NCI-H1048 (cell line): ENCODE data around the gene MLEC.

Experiments
- DNase-seq: peaks from one replicate; lab custom pipeline; 2025; lab: John Stamatoyannopoulos, UW

Gene MLEC

GRCh38 chr12:120686690-120687577 is at the start of gene MLEC:
TSS of gene MLEC (plus strand) at chr12:120687149. CDS start at chr12:120687297, 148 bp downstream.
- DNase-seq: peak; percentile 95

- DNase-seq: no peak
Measured at GRCh38 chr12:120639771-120640721, 46.9 kb upstream of the MLEC start, which contains the start of gene CABP1. TSS of gene CABP1 (plus strand) at chr12:120640626. CDS start at chr12:120640686, 60 bp downstream.

- DNase-seq: no peak
Measured at GRCh38 chr12:120640861-120641833, 45.8 kb upstream of the MLEC start.

GRCh38 chr12:120642121-120642520 is 44.8 kb upstream of the MLEC start:
- DNase-seq: no peak

GRCh38 chr12:120642826-120643225 is 44.1 kb upstream of the MLEC start:
- no peak for DNase-seq

DNA sequence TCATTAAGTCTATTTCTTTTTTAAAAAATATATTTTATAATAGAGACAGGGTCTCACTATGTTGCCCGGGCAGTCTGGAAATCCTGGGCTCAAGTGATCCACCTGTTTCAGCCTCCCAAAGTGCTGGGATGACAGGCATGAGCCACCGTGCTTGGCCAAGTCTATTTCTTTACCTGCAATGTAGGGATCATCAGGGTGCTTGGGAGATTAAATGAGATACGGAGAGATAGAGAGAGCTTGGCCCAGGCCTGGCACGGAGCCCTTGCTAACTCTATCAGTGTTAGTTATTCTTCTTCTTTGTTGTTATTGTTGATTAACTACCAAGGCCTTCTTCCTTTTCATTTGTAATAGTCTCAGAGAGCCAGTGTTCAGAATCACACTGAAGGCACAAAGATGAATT is 43.4 kb upstream of the MLEC start:
- DNase-seq: no peak

DNA sequence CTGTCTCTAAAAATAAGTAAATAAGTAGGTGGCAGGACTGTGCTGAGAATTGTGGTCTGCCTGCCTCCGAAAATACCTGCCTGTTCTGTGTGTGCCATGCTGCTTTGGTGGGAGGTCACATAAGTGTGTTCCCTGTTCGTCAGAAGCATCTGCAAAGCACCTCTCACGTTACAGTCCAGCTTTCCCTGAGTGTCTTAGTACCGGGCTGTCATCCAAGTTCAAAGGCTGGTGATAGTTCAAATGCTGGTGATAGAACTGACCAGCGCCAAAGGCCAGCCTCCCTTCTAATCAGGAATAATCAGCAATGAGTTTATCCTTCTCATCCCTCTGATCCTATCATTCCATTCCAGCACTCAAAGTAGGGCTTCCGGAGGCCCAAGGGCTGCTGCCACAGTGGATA is 40.9 kb upstream of the MLEC start:
- DNase-seq: no peak

GRCh38 chr12:120647375-120647755 is 39.6 kb upstream of the MLEC start:
- no peak for DNase-seq

DNA sequence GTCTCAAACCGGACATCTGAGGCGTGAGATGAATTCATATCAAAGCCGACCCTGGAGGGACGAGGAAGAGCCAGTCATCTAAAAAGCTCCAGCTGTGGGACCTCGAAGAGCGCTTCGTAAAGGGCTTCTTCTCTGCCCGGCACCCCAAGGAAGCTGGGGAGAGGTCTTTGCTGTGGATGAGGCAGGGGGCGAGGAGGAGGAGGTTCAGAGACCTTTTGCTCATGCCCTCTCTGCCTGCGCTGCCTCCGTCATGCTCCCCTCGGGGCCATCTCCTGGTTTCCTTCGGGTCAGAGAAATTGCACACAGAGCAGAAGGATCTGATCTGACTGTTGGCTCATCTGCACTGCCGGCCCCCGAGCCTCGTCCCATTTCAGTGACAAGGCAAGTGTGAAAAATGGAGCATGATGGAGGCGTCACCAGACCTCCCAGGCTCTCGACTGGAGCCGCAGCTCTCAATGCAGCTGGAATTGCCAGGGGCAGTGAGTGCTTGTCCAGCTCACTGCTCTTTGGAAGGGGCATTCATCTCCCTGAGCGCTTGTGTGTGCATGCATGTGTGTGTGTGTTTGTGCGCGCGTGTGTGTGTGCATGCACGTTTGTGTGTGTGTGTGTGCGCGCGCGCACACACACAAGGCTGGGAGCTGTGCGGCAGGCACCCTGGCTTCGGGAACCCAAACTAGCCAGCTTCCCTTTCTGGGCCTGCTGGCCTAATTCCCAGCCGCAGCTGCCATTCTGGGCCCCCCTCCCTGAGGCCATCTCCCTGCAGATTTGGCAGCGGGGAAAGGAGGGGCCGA is 37.3 kb upstream of the MLEC start:
- DNase-seq: no peak

DNA sequence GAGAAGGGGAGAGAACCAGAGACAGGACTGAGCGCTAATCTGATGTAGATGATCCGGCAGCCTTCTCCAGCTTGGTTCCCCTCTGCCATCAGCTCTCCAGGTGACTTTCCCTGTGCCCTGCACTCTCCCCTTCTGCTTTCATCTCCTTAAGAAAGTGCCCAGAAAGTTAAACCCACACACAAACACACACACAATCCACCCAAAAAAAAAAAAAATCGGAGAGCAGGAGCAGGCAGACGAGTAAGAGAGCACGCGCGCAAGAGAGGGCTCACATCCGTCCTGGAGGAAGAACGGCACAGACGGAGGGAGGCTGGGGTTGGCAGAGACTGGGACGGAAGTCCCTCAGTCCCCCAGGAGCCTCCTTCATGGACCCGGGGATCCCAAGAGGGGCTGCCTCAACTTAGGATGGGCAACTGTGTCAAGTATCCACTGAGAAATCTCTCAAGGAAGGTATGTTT is 36.7 kb upstream of the MLEC start:
- no peak for DNase-seq

GRCh38 chr12:120651821-120652220 is 35.1 kb upstream of the MLEC start:
- no peak for DNase-seq

DNA sequence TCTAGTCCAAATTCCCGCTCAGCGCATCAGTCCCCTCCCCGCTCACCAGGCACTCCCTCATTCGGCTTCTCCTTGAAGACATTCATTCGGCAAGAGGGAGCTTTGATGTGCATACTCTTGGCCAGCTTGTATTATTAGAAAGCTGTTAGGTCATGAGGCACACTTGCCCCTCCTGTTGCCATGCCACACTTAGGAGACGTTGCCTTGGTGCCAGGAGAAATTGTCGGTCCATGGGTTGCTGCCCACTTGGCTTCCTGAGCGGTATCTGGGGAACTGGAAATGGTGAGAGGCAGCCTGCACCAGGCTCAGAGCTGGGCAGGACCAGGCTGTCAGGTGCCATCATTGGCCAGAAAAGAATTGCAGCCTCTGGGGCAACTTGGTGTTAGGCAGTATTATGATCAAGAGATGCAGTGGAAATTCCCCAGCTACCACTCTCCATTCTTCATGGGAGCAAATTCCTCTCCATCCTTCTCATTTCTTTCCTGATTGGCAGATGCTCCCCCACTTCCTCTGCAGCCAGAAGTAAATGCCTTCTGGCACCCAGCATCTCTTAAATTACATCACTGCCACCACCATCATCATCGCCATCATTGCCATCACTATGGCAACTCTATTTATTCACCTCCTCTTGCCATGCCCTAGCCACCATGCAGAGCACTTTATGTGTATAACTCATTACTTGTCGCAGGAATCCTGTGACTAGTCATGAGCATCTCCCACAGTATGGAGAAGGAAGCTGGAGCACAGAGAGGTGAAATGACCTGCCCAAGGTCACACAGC is 34.1 kb upstream of the MLEC start:
- DNase-seq: no peak

DNA sequence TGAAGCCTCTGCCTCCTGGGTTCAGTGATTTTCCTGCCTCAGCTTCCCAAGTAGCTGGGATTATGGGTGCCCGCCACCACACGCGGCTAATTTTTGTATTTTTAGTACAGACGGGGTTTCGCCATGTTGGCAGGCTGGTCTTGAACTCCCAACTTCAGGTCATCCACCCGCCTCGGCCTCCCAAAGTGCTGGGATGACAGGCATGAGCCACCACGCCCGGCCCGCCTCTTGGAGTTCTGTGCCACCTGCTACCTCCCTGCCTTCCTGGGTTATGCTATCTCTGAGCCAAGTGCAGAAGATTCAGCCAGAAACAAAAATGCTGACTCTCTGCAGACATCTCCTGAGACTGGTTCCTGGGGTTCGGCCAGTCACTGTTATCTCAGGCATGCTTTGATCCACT is 33.3 kb upstream of the MLEC start:
- DNase-seq: no peak

- no peak for DNase-seq
Measured at GRCh38 chr12:120654656-120655055, 32.3 kb upstream of the MLEC start.

GRCh38 chr12:120656008-120656407 is 30.9 kb upstream of the MLEC start:
- no peak for DNase-seq

- no peak for DNase-seq
Measured at GRCh38 chr12:120658286-120659150, 28.4 kb upstream of the MLEC start.

- DNase-seq: no peak
Measured at GRCh38 chr12:120659151-120659525, 27.8 kb upstream of the MLEC start.

DNA sequence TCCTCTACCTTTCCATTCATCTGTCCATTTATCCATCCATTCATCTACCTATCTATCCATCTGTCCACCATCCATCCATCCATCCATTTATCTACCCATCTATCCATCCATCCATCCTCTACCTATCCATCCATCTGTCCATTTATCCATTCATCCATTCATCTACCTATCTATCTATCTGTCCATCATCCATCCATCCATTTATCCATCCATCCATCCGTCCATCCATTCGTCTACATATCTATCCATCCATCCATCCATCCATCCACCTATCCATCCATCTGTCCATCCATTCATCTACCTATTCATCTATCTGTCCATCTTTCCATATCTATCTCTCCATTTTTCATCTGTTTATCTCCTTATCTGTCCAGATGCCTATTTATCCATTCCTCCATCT is 25.5 kb upstream of the MLEC start:
- no peak for DNase-seq

DNA sequence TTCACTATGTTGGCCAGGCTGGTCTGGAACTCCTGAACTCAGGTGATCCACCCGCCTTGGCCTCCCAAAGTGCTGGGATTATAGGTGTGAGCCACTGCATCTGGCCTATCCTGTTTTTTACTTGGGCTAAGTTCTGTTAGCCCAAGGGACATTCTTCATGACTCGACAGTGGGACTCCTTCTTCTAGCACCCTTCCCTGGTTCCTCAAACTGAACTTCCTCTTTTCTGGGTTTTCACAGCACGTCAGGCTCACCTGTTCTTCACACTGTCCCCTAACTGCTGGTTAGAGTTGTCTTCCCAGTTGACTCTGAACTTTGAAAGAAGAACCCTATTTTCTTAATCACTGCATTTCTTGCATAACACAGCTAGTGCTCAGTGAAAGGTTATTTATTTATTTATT is 24.1 kb upstream of the MLEC start:
- no peak for DNase-seq
